K562 (cell line): ENCODE results near the gene FILIP1. TPM values are rescaled to one million over a fixed set of nuclear protein-coding genes. Genes with fewer than 3 reads are reported as not detected.

Experiments
- CBX2 ChIP-seq: fragments of 200-600 bp; sonication (generic); IDR thresholded peaks from one replicate; pipeline ENCODE4 v1.6.1; 2012; ENCODE audit warnings: mild to moderate bottlenecking, low read length, inconsistent platforms; ENCODE audit not compliant: insufficient read depth, poor library complexity, severe bottlenecking
- CEBPB ChIP-seq: fragments of 450-650 bp; IDR thresholded peaks from 2 replicates; pipeline ENCODE4 v1.6.1; 2016; ENCODE audit warnings: missing genetic modification characterization, missing compliant biosample characterization
- DMBX1 ChIP-seq: fragments of 250-450 bp; sonication (Bioruptor Pico); IDR thresholded peaks from 2 replicates; pipeline ENCODE4 v1.8.0; 2022; ENCODE audit warnings: inconsistent platforms, mild to moderate bottlenecking, moderate library complexity, borderline replicate concordance
- ELF2 ChIP-seq: fragments of 250-450 bp; sonication (Bioruptor Pico); IDR thresholded peaks from 2 replicates; pipeline ENCODE4 v1.5.0; 2021; ENCODE audit warnings: mild to moderate bottlenecking
- ETV1 ChIP-seq: fragments of 450-650 bp; conservative IDR thresholded peaks from 2 replicates; pipeline ENCODE4 v1.6.1; 2016; ENCODE audit warnings: missing genetic modification characterization, control low read depth, low read depth, missing compliant biosample characterization
- ETV5 ChIP-seq: sonication (generic); formaldehyde crosslinking; IDR thresholded peaks from 2 replicates; pipeline ENCODE4 v1.4.0; 2020; ENCODE audit warnings: low read depth, mild to moderate bottlenecking, missing genetic modification reagents
- GABPB1 ChIP-seq: sonication (generic); formaldehyde crosslinking; IDR thresholded peaks from 2 replicates; pipeline ENCODE4 v1.8.0; 2022; ENCODE audit warnings: mild to moderate bottlenecking, missing genetic modification reagents
- HOXB6 ChIP-seq: fragments of 250-450 bp; sonication (Bioruptor Pico); IDR thresholded peaks from 2 replicates; pipeline ENCODE4 v1.5.1; 2022; ENCODE audit warnings: mild to moderate bottlenecking, borderline replicate concordance
- NFRKB ChIP-seq: fragments of 450-650 bp; IDR thresholded peaks from 2 replicates; pipeline ENCODE4 v1.6.1; 2016; ENCODE audit warnings: low read depth
- NFYB ChIP-seq: IDR thresholded peaks from 2 replicates; pipeline ENCODE4 v1.6.1; 2011; ENCODE audit warnings: mild to moderate bottlenecking, moderate library complexity; ENCODE audit not compliant: insufficient read length; ENCODE audit errors: extremely low read depth
- POU5F1 ChIP-seq: fragments of 150-350 bp; IDR thresholded peaks from 2 replicates; pipeline ENCODE4 v1.6.1; 2014; ENCODE audit warnings: borderline replicate concordance, low read length, low read depth, mild to moderate bottlenecking; ENCODE audit not compliant: partially characterized antibody
- SIN3A ChIP-seq, 2 experiments: fragments of 150-350 bp in 1 of 2; IDR thresholded peaks; 2 replicates each; pipeline ENCODE4 v1.6.1; 2011 to 2016; ENCODE audit warnings: borderline replicate concordance in 2 of 2, low read depth in 2 of 2, low read length in 2 of 2, mild to moderate bottlenecking in 2 of 2, moderate library complexity in 2 of 2; ENCODE audit not compliant: control insufficient read depth in 1 of 2
- SNRNP70 ChIP-seq: fragments of 200-400 bp; formaldehyde crosslinking; optimal IDR thresholded peaks from 2 replicates; pipeline ENCODE3; 2017; ENCODE audit warnings: low read depth, low read length
- SRSF9 ChIP-seq: fragments of 200-400 bp; formaldehyde crosslinking; IDR thresholded peaks from 2 replicates; pipeline ENCODE4 v1.6.1; 2017; ENCODE audit warnings: low read depth, low read length, borderline replicate concordance
- SUPT5H ChIP-seq: fragments of 450-650 bp; IDR thresholded peaks from 2 replicates; pipeline ENCODE4 v1.6.1; 2016
- TBP ChIP-seq: optimal IDR thresholded peaks from 2 replicates; pipeline ENCODE3; 2011; ENCODE audit warnings: low read depth, low read length, improper control_type of control experiment
- TOE1 ChIP-seq, 2 experiments: fragments of 450-650 bp in 1 of 2; sonication (generic) in 1 of 2; formaldehyde crosslinking in 1 of 2; IDR thresholded peaks; 2 replicates each; pipeline versions ENCODE4 v1.7.1 to v1.8.0; 2016 to 2022; ENCODE audit warnings: borderline replicate concordance in 2 of 2, mild to moderate bottlenecking in 2 of 2, antibody characterized with exemption in 1 of 2, inconsistent platforms in 1 of 2, low read depth in 1 of 2, missing genetic modification reagents in 1 of 2, moderate library complexity in 1 of 2
- XRCC5 ChIP-seq: fragments of 200-400 bp; formaldehyde crosslinking; IDR thresholded peaks from 2 replicates; pipeline ENCODE4 v1.6.1; 2017; ENCODE audit warnings: low read depth, mild to moderate bottlenecking, low read length
- ZFPM2 ChIP-seq: fragments of 250-450 bp; sonication (Bioruptor Pico); IDR thresholded peaks from 2 replicates; pipeline ENCODE4 v1.5.1; 2022; ENCODE audit warnings: mild to moderate bottlenecking
- ZNF316 ChIP-seq: fragments of 450-650 bp; IDR thresholded peaks from 2 replicates; pipeline ENCODE4 v1.6.1; 2016
- ZNF324 ChIP-seq: fragments of 250-450 bp; sonication (Bioruptor Pico); IDR thresholded peaks from 2 replicates; pipeline ENCODE4 v1.4.0; 2020; ENCODE audit warnings: mild to moderate bottlenecking
- polyA plus RNA-seq, 8 experiments: library from polyadenylated mRNA; depleted of rRNA in 4 of 8; stranded (reverse) in 5 of 8; unstranded in 3 of 8; fragments of >200 nt; fragmentation: Nextera tagmentation in 2 of 8; fragmentation: Illumina TruSeq in 1 of 8; extraction: Ambion mirVana in 2 of 8; extraction: Trizol in 1 of 8; gene quantifications; 2 replicates each; pipeline versions ENCODE4 v1.2.1 to v1.2.3, GENCODE V29; 2011 to 2014; ENCODE audit warnings: inconsistent platforms in 1 of 8, missing spikeins in 1 of 8
- total RNA-seq, 7 experiments: library from RNA; depleted of rRNA in 6 of 7; stranded (reverse); fragments of >200 nt in 6 of 7; fragmentation: Illumina TruSeq in 2 of 7; extraction: Trizol in 2 of 7; gene quantifications; 2 replicates each; pipeline versions ENCODE4 v1.2.1 to v1.2.3, GENCODE V29; 2011 to 2021; ENCODE audit warnings: low replicate concordance in 1 of 7
- TF ChIP-seq, protein P1 (sequence below): fragments of 450-650 bp; IDR thresholded peaks from 2 replicates; pipeline ENCODE4 v1.6.1; 2016
- TF ChIP-seq, protein P2 (sequence below), 2 experiments: fragments of 450-650 bp in 1 of 2; sonication (generic) in 1 of 2; formaldehyde crosslinking in 1 of 2; IDR thresholded peaks in 1 of 2; conservative IDR thresholded peaks in 1 of 2; 2 replicates each; pipeline versions ENCODE4 v1.6.1 to v1.8.1; 2016 to 2023; ENCODE audit warnings: mild to moderate bottlenecking in 2 of 2, moderate library complexity in 2 of 2, inconsistent platforms in 1 of 2, missing genetic modification reagents in 1 of 2
- TF ChIP-seq, protein P3 (sequence below): IDR thresholded peaks from 2 replicates; pipeline ENCODE4 v1.6.1; 2011; ENCODE audit not compliant: insufficient read length; ENCODE audit errors: extremely low read depth
- TF ChIP-seq, protein P4 (sequence below): fragments of 450-650 bp; formaldehyde crosslinking; IDR thresholded peaks from 2 replicates; pipeline ENCODE4 v1.4.0; 2022; ENCODE audit warnings: mild to moderate bottlenecking, moderate library complexity

FILIP1 gene
- total and polyA plus RNA-seq, 9 of the 15 experiments (the other 6 are each of a cell fraction or from before 2014, with no cell fraction given), result 0.03 to 0.25 (median 0.10) TPM; not detected in 1

DNA sequence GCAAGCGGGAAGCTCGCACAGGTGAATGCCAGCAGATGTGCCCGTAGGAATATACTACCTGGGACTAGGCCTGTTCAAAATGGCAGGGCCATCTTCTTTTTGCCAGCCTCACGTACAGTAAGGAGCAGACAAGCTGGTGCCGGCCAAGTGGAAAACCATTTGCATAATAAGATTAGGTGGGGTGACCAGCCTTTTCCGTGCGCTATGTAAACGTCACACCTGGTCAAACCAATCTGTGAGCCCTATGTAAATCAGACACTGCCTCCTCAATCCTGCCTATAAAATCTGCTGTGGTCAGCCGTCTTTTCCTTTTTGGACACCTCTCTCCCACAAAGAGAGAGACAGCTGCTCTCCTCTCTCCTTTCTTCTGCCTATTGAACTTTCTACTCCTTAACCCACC lies 148.2 kb downstream of the FILIP1 start (continued):
- TF ChIP-seq ETV1 (tag) (no peak), ZFPM2 (CRISPR knock-in tag) (no peak), HOXB6 (CRISPR knock-in tag) (no peak), ZNF324 (CRISPR knock-in tag) (no peak), GABPB1 (CRISPR knock-in tag) (no peak), TOE1 (IDR thresholded peaks at IDR 0.05; ENCODE audit: borderline replicate concordance) (no peak), TOE1 (CRISPR knock-in tag; IDR thresholded peaks at IDR 0.05; ENCODE audit: borderline replicate concordance, low read depth) (no peak), CEBPB (tag) (no peak), DMBX1 (peak; percentile 33; the same call in 1 of the 2 replicates), ZNF316 (peak; percentile 81), CBX2 (no peak), XRCC5 (no peak), NFRKB (peak; percentile 70; the same call in 1 of the 2 replicates), SNRNP70 (no peak), ELF2 (CRISPR knock-in tag) (no peak), SRSF9 (no peak), SIN3A (IDR thresholded peaks at IDR 0.05; ENCODE audit: borderline replicate concordance in 2 of 2, control insufficient read depth in 1 of 2, low read depth in 2 of 2, low read length in 2 of 2) (no peak), ETV5 (CRISPR knock-in tag) (no peak), SUPT5H (0 out of 2 replicates have a peak, but pooled peaks have one; percentile 38), NFYB (no peak), TBP (peak; percentile 71), POU5F1 (no peak)
- TF ChIP-seq, protein P1, sequence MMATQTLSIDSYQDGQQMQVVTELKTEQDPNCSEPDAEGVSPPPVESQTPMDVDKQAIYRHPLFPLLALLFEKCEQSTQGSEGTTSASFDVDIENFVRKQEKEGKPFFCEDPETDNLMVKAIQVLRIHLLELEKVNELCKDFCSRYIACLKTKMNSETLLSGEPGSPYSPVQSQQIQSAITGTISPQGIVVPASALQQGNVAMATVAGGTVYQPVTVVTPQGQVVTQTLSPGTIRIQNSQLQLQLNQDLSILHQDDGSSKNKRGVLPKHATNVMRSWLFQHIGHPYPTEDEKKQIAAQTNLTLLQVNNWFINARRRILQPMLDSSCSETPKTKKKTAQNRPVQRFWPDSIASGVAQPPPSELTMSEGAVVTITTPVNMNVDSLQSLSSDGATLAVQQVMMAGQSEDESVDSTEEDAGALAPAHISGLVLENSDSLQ, result 0 out of 2 replicates have a peak, but pooled peaks have one; percentile 32
- TF ChIP-seq, protein P2, sequence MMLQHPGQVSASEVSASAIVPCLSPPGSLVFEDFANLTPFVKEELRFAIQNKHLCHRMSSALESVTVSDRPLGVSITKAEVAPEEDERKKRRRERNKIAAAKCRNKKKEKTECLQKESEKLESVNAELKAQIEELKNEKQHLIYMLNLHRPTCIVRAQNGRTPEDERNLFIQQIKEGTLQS (IDR thresholded peaks at IDR 0.05), result peak; percentile 55; the same call in 1 of the 2 replicates
- TF ChIP-seq, protein P2 (CRISPR knock-in tag; conservative IDR thresholded peaks at IDR 0.05), result peak; percentile 79
- TF ChIP-seq, protein P3, sequence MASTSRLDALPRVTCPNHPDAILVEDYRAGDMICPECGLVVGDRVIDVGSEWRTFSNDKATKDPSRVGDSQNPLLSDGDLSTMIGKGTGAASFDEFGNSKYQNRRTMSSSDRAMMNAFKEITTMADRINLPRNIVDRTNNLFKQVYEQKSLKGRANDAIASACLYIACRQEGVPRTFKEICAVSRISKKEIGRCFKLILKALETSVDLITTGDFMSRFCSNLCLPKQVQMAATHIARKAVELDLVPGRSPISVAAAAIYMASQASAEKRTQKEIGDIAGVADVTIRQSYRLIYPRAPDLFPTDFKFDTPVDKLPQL, result peak; percentile 52
- TF ChIP-seq, protein P4, sequence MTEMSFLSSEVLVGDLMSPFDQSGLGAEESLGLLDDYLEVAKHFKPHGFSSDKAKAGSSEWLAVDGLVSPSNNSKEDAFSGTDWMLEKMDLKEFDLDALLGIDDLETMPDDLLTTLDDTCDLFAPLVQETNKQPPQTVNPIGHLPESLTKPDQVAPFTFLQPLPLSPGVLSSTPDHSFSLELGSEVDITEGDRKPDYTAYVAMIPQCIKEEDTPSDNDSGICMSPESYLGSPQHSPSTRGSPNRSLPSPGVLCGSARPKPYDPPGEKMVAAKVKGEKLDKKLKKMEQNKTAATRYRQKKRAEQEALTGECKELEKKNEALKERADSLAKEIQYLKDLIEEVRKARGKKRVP, result no peak
